Measurements from ENCODE around the gene MCM3. TPM values are rescaled to one million over a fixed set of nuclear protein-coding genes. Genes with fewer than 3 reads are reported as not detected.

The MCM3 gene
- total and polyA plus RNA-seq, 11 donors: 10.6 to 39.0 (median 25.0) TPM

- TF ChIP-seq POLR2A (IDR thresholded peaks at IDR 0.05) (no peak), CTCF (IDR thresholded peaks at IDR 0.05) (no peak)
- Histone ChIP-seq H3K36me3 (no peaks in the 10 kb centered on the region), H3K27me3 (no peaks in the 10 kb centered on the region), H3K27ac (no peak overlapping the region), H3K4me1 (no peaks in the 10 kb centered on the region), H3K4me3 (no peak overlapping the region), H3K9me3 (no peaks in the 10 kb centered on the region)
- intact Hi-C loops (cut with DNase I): no loop called here
- ATAC-seq (no peak), DNase-seq (no peak)
- 69 to 79% (median 74%) methylated on average over 14 of the region's 14 CpGs for WGBS, 4 donors
Observed at GRCh38 chr6:52325695-52326471, 41.3 kb upstream of the MCM3 start.

- Histone ChIP-seq H3K4me3 (no peak overlapping the region), H3K36me3 (no peaks in the 10 kb centered on the region)
- intact Hi-C loops (cut with DNase I): no loop called here
Observed at GRCh38 chr6:52324189-52324588, 39.6 kb upstream of the MCM3 start.

GRCh38 chr6:52317841-52318581, 33.5 kb upstream of the MCM3 start:
- TF ChIP-seq CTCF (IDR thresholded peaks at IDR 0.05): no peak
- no peak for TF ChIP-seq POLR2A (IDR thresholded peaks at IDR 0.05)
- no peaks in the 10 kb centered on the region for H3K9me3 ChIP-seq
- H3K27me3 ChIP-seq: no peaks in the 10 kb centered on the region
- peak in 1 of 4 donors; percentile 39 for ATAC-seq
- H3K27ac ChIP-seq: no peak overlapping the region
- WGBS, 4 donors: 37 to 51% (median 44%) methylated on average over 4 of the region's 4 CpGs
- no peak overlapping the region for H3K4me3 ChIP-seq
- intact Hi-C loops (cut with DNase I): no loop called here
- peaks cover 0 to 17% (median 0%) of the 10 kb centered on the region in 12 donors for H3K4me1 ChIP-seq
- DNase-seq: no peak
- no peaks in the 10 kb centered on the region for H3K36me3 ChIP-seq

More at GRCh38 chr6:52324189-52324588, 39.6 kb upstream of the MCM3 start:
- Histone ChIP-seq H3K27me3 (no peaks in the 10 kb centered on the region), H3K9me3 (no peaks in the 10 kb centered on the region), H3K4me1 (no peaks in the 10 kb centered on the region), H3K27ac (no peak overlapping the region)
- DNase-seq: no peak
- 83 to 92% (median 87%) methylated on average over 6 of the region's 6 CpGs for WGBS, 4 donors
- ATAC-seq: no peak
- TF ChIP-seq POLR2A (IDR thresholded peaks at IDR 0.05) (no peak), CTCF (IDR thresholded peaks at IDR 0.05) (no peak)

- Histone ChIP-seq H3K27ac (no peak overlapping the region), H3K9me3 (no peaks in the 10 kb centered on the region), H3K36me3 (no peaks in the 10 kb centered on the region), H3K4me3 (no peak overlapping the region), H3K27me3 (no peaks in the 10 kb centered on the region), H3K4me1 (peaks cover 0 to 17% (median 0%) of the 10 kb centered on the region in 12 donors)
- DNase-seq: no peak
- no peak for ATAC-seq
- 77 to 90% (median 85%) methylated on average over 1 of the region's 1 CpG for WGBS, 4 donors
- intact Hi-C loops (cut with DNase I): no loop called here
- TF ChIP-seq POLR2A (IDR thresholded peaks at IDR 0.05) (no peak), CTCF (IDR thresholded peaks at IDR 0.05) (no peak)
Observed at GRCh38 chr6:52317211-52317610, 32.7 kb upstream of the MCM3 start.

Data from heart left ventricle (tissue), 16 donors.